ENCODE data around the gene CDKL5.

GRCh38 chrX:18681996-18682395, 256.6 kb downstream of the CDKL5 start:
- TF ChIP-seq CTCF (IDR thresholded peaks at IDR 0.05), result no peak
- TF ChIP-seq EP300 (IDR thresholded peaks at IDR 0.05), result no peak
- no peak for TF ChIP-seq POLR2A (IDR thresholded peaks at IDR 0.05)
